Endothelial cell of umbilical vein (primary cell): ENCODE measurements around the gene RNASEH1. TPM values are rescaled to one million over a fixed set of nuclear protein-coding genes. Genes with fewer than 3 reads are reported as not detected.

Source experiments
- BruUV-seq: library from RNA; stranded (reverse); fragments of 400-500 nt; replicated peaks from 2 replicates; lab custom pipeline; 2021; lab: Mats Ljungman, UMichigan
- CTCF ChIA-PET: fragments of 300-600, 350-600 bp; sonication (Branson Sonifier 250); formaldehyde crosslinking; loops from one replicate; lab custom pipeline; 2021; ENCODE audit warnings: antibody characterized with exemption, inconsistent platforms; lab: Charles Lee
- POLR2A ChIA-PET: fragments of 300-600, 350-600 bp; sonication (Branson Sonifier 250); formaldehyde crosslinking; loops from one replicate; lab custom pipeline; 2021; ENCODE audit warnings: antibody characterized with exemption, inconsistent platforms; lab: Charles Lee
- DNase-seq: peaks from one replicate; pipeline ENCODE4 v3.0.0-alpha.2; 2011; ENCODE audit warnings: low read depth, low spot score
- FAIRE-seq: peaks from 2 replicates; lab custom pipeline; 2011; peaks lifted over from hg19 to GRCh38; lab: Jason Lieb, UNC
- H2AFZ ChIP-seq: 2 replicates; pipeline ENCODE4 v1.6.0; 2012; ENCODE audit warnings: low read depth, low read length, control low read depth, inconsistent platforms
- H3K27ac ChIP-seq: 2 replicates; pipeline ENCODE4 v1.5.1; 2011; ENCODE audit warnings: low read depth, mild to moderate bottlenecking, control low read depth, low read length, moderate library complexity; ENCODE audit not compliant: insufficient read depth
- H3K27me3 ChIP-seq, 2 experiments: 2 replicates each; pipeline versions ENCODE4 v1.6.0 to v1.6.1; 2011; ENCODE audit warnings: low read length in 2 of 2, mixed read lengths in 1 of 2; ENCODE audit not compliant: control insufficient read depth in 2 of 2, insufficient read depth in 2 of 2
- H3K36me3 ChIP-seq, 2 experiments: 2 replicates in 1 of 2; 3 replicates in 1 of 2; pipeline ENCODE4 v1.5.1; 2011; ENCODE audit warnings: low read length in 2 of 2, mild to moderate bottlenecking in 1 of 2, moderate library complexity in 1 of 2; ENCODE audit not compliant: control insufficient read depth in 2 of 2, insufficient read depth in 2 of 2; ENCODE audit errors: extremely low read depth in 1 of 2
- H3K4me1 ChIP-seq: 3 replicates; pipeline ENCODE4 v1.5.1; 2011; ENCODE audit warnings: mild to moderate bottlenecking, low read length; ENCODE audit not compliant: control insufficient read depth, insufficient read depth; ENCODE audit errors: extremely low read depth
- H3K4me2 ChIP-seq: 2 replicates; pipeline ENCODE4 v1.6.1; 2011; ENCODE audit warnings: low read length, control low read depth, mixed read lengths; ENCODE audit not compliant: insufficient read depth
- H3K4me3 ChIP-seq, 3 experiments: fragments of 200-600 bp in 1 of 3; sonication (generic), shearing (Covaris generic) in 1 of 3; replicated peaks in 1 of 3; 2 replicates each; pipeline ENCODE4 v1.5.1; 2011 to 2016; ENCODE audit warnings: control low read depth in 3 of 3, low read length in 3 of 3, mild to moderate bottlenecking in 2 of 3, inconsistent platforms in 1 of 3, low read depth in 1 of 3, moderate library complexity in 1 of 3; ENCODE audit not compliant: insufficient read depth in 1 of 3
- H3K79me2 ChIP-seq: 2 replicates; pipeline ENCODE4 v1.6.0; 2012; ENCODE audit warnings: low read length, inconsistent platforms; ENCODE audit not compliant: control insufficient read depth, insufficient read depth
- H3K9ac ChIP-seq: replicated peaks from 2 replicates; pipeline ENCODE3; 2011; ENCODE audit warnings: low read length, control low read depth; ENCODE audit not compliant: insufficient read depth; ENCODE audit errors: extremely low read depth
- H3K9me1 ChIP-seq: replicated peaks from 3 replicates; pipeline ENCODE4 v1.6.0; 2011; ENCODE audit warnings: mild to moderate bottlenecking, low read length; ENCODE audit not compliant: control insufficient read depth, insufficient read depth; ENCODE audit errors: extremely low read depth
- H3K9me3 ChIP-seq: replicated peaks from 2 replicates; pipeline ENCODE4 v1.5.1; 2012; ENCODE audit warnings: low read length, inconsistent platforms; ENCODE audit not compliant: control insufficient read depth, insufficient read depth
- H4K20me1 ChIP-seq: replicated peaks from 2 replicates; pipeline ENCODE3; 2011; ENCODE audit warnings: mild to moderate bottlenecking, low read length; ENCODE audit not compliant: control insufficient read depth, insufficient read depth; ENCODE audit errors: extremely low read depth
- EZH2 ChIP-seq: IDR thresholded peaks from 2 replicates; pipeline ENCODE4 v1.6.1; 2012; ENCODE audit warnings: borderline replicate concordance, low read depth, mild to moderate bottlenecking, moderate library complexity, low read length, inconsistent platforms; ENCODE audit not compliant: severe bottlenecking
- FOS ChIP-seq: IDR thresholded peaks from 2 replicates; pipeline ENCODE4 v1.6.1; 2011; ENCODE audit warnings: mild to moderate bottlenecking, low read length, moderate library complexity, borderline replicate concordance; ENCODE audit not compliant: insufficient read depth
- GATA2 ChIP-seq: IDR thresholded peaks from 2 replicates; pipeline ENCODE4 v1.7.0; 2011; ENCODE audit warnings: low read depth, mild to moderate bottlenecking, moderate library complexity, mixed read lengths, low read length; ENCODE audit not compliant: insufficient read length, insufficient read depth
- JUN ChIP-seq: IDR thresholded peaks from 2 replicates; pipeline ENCODE4 v1.6.1; 2011; ENCODE audit warnings: borderline replicate concordance, low read depth; ENCODE audit not compliant: insufficient read length, insufficient read depth
- MYC ChIP-seq: IDR thresholded peaks from one replicate; pipeline ENCODE4 v1.6.1; 2011; ENCODE audit warnings: mild to moderate bottlenecking, low read depth, low read length
- POLR2A ChIP-seq: IDR thresholded peaks from 2 replicates; pipeline ENCODE4 v1.6.1; 2012; ENCODE audit warnings: low read depth, mild to moderate bottlenecking, control low read depth, low read length
- POLR2AphosphoS5 ChIP-seq: IDR thresholded peaks from 2 replicates; pipeline ENCODE4 v1.6.1; 2012; ENCODE audit warnings: low read depth, mild to moderate bottlenecking, control low read depth, low read length, moderate library complexity; ENCODE audit not compliant: insufficient read depth
- dilution Hi-C: fragments of 300-500 bp; cut with MboI; formaldehyde crosslinking; loops from one replicate; pipeline ENCODE4 v1.15.0; 2019; ENCODE audit warnings: low sequenced_read_pairs; ENCODE audit not compliant: extremely low pct_ligation_motif_present
- intact Hi-C: fragments of 100-400 bp; cut with micrococcal nuclease; formaldehyde crosslinking; loops from one replicate; pipeline ENCODE4 v1.10.0; 2022
- polyA plus RNA-seq, 4 experiments: library from polyadenylated mRNA; depleted of rRNA in 3 of 4; stranded (reverse) in 3 of 4; unstranded in 1 of 4; fragments of >200 nt; gene quantifications; 2 replicates each; pipeline versions ENCODE4 v1.2.1 to v1.2.3, GENCODE V29; 2011 to 2012; ENCODE audit warnings: missing spikeins in 1 of 4
- total RNA-seq: library from RNA; stranded (reverse); gene quantifications from 2 replicates; pipeline ENCODE4 v1.2.3, GENCODE V29; 2021
- TF ChIP-seq, protein P1 (sequence below), 2 donors: IDR thresholded peaks; 1 replicate in 1 of 2; 2 replicates in 1 of 2; pipeline ENCODE4 v1.5.1; 2011; ENCODE audit warnings: low read length in 2 of 2, mild to moderate bottlenecking in 2 of 2, moderate library complexity in 2 of 2, control low read depth in 1 of 2, inconsistent platforms in 1 of 2, low read depth in 1 of 2; ENCODE audit not compliant: insufficient read depth in 1 of 2; ENCODE audit errors: extremely low read depth in 1 of 2
- TF ChIP-seq, protein P2 (sequence below): IDR thresholded peaks from 2 replicates; pipeline ENCODE4 v1.6.1; 2011; ENCODE audit not compliant: insufficient read depth, insufficient read length

The RNASEH1 gene
- total and polyA plus RNA-seq, 2 donors (not counting 3 experiments of a cell fraction or from before 2014, with no cell fraction given) = 12.8 to 30.8 TPM

DNA sequence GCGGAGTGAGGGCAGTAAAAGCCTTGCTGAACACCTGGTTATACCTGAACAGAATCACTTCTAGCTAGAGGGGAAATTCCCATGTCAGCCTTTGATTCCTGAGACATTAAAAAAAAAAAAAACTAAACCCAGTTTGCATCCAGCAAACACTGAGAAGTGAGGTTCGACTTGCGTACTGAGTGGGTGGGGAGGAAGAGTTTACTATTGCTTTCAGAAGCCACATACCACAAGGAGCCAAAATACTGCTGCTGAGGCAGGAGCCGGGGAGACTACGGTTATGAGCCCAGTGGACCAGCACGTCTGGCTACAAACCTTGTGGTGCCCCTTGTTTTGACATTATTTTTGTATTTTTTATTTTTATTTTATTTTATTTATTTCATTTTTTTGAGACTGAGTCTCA, 39.4 kb upstream of the RNASEH1 start:
- TF ChIP-seq EZH2 = no peak
- no peak for TF ChIP-seq JUN
- TF ChIP-seq GATA2 = no peak
- dilution Hi-C loops = no loop called here
- H3K9me1 ChIP-seq = no peaks in the 10 kb centered on the region
- DNase-seq (no peak), FAIRE-seq (no peak)
- no peaks in the 10 kb centered on the region for H3K36me3 ChIP-seq
- H2AFZ ChIP-seq = no peak overlapping the region
- H3K9me3 ChIP-seq = no peaks in the 10 kb centered on the region
- no peaks in the 10 kb centered on the region for H3K79me2 ChIP-seq
- no peak overlapping the region for H3K9ac ChIP-seq
- H4K20me1 ChIP-seq = no peaks in the 10 kb centered on the region
- ChIA-PET POLR2A (no interaction called here), CTCF (no interaction called here)
- peaks cover 4% of the 10 kb centered on the region for H3K4me1 ChIP-seq
- H3K4me2 ChIP-seq = no peak overlapping the region
- no TSS peak for BruUV-seq
- H3K4me3 ChIP-seq = no peak overlapping the region
- intact Hi-C loops = no loop called here
- no peak overlapping the region for H3K27ac ChIP-seq
- no peaks in the 10 kb centered on the region for H3K27me3 ChIP-seq

DNA sequence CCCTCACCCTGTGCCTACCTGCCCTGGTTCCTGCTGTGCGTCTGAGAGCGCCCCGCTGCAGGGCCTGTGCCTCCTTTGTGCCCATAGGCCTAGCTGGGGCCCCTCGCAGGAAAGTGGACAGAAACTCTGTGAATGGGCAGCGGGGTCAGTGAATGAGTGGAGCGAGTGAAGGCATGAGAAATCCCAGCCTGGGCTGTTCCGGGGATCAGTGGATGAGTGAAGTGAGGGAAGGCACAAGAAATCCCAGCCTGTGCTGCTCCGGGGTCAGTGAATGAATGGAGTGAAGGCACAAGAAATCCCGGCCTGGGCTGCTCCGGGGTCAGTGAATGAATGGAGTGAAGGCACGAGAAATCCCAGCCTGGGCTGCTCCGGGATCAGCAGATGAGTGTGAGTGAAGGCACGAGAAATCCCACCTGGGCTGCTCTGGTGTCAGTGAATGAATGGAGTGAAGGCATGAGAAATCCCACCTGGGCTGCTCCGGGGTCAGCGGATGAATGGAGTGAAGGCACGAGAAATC, 38.8 kb upstream of the RNASEH1 start:
- Histone ChIP-seq H3K27me3 (no peaks in the 10 kb centered on the region), H3K27ac (no peak overlapping the region), H3K36me3 (no peaks in the 10 kb centered on the region), H2AFZ (no peak overlapping the region), H3K4me2 (no peak overlapping the region), H3K4me1 (peaks cover 4% of the 10 kb centered on the region), H3K9me3 (no peaks in the 10 kb centered on the region), H4K20me1 (no peaks in the 10 kb centered on the region), H3K9ac (no peak overlapping the region), H3K4me3 (no peak overlapping the region), H3K79me2 (no peaks in the 10 kb centered on the region), H3K9me1 (no peaks in the 10 kb centered on the region)
- BruUV-seq = no TSS peak
- ChIA-PET POLR2A (no interaction called here), CTCF (no interaction called here)
- dilution Hi-C loops (no loop called here), intact Hi-C loops (no loop called here)
- TF ChIP-seq POLR2A (no peak), EZH2 (no peak), FOS (no peak), JUN (no peak), MYC (no peak), GATA2 (no peak), POLR2AphosphoS5 (no peak)
- TF ChIP-seq, protein P1, sequence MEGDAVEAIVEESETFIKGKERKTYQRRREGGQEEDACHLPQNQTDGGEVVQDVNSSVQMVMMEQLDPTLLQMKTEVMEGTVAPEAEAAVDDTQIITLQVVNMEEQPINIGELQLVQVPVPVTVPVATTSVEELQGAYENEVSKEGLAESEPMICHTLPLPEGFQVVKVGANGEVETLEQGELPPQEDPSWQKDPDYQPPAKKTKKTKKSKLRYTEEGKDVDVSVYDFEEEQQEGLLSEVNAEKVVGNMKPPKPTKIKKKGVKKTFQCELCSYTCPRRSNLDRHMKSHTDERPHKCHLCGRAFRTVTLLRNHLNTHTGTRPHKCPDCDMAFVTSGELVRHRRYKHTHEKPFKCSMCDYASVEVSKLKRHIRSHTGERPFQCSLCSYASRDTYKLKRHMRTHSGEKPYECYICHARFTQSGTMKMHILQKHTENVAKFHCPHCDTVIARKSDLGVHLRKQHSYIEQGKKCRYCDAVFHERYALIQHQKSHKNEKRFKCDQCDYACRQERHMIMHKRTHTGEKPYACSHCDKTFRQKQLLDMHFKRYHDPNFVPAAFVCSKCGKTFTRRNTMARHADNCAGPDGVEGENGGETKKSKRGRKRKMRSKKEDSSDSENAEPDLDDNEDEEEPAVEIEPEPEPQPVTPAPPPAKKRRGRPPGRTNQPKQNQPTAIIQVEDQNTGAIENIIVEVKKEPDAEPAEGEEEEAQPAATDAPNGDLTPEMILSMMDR (IDR thresholded peaks at IDR 0.05; ENCODE audit: extremely low read depth in 1 of 2, insufficient read depth in 1 of 2, low read depth in 1 of 2, low read length in 2 of 2) = no peak
- TF ChIP-seq, protein P2, sequence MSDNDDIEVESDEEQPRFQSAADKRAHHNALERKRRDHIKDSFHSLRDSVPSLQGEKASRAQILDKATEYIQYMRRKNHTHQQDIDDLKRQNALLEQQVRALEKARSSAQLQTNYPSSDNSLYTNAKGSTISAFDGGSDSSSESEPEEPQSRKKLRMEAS = no peak
- DNase-seq (no peak), FAIRE-seq (no peak)
